Thyroid gland (tissue), 4 donors: ENCODE data around the gene KRTAP5-6.

Experiments
- CTCF ChIP-seq, 6 experiments: fragments of 200-600 bp in 3 of 6; fragments of 450-650 bp in 3 of 6; sonication (generic) in 3 of 6; IDR thresholded peaks; one replicate each; pipeline ENCODE4 v1.5.1; 2016 to 2019; ENCODE audit warnings: antibody characterized with exemption in 6 of 6, mild to moderate bottlenecking in 2 of 6, inconsistent platforms in 1 of 6, moderate library complexity in 1 of 6
- POLR2A ChIP-seq, 2 donors: fragments of 450-650 bp; IDR thresholded peaks; one replicate each; pipeline ENCODE4 v1.6.1; 2017; ENCODE audit warnings: antibody characterized with exemption in 2 of 2, mild to moderate bottlenecking in 2 of 2, moderate library complexity in 1 of 2

GRCh38 chr11:1738380-1738779 is 41.4 kb downstream of the KRTAP5-6 start:
- no peak for TF ChIP-seq POLR2A (IDR thresholded peaks at IDR 0.05)
- no peak for TF ChIP-seq CTCF (IDR thresholded peaks at IDR 0.05)
